IPS-18c (cell line): ENCODE results near the gene DNMT3B.
"Not testable (repeated sequence)": the region's sequence is repeated elsewhere in the genome, so short reads cannot be mapped to it uniquely, and the experiment has no call there.

ENCODE experiments used
- H3K4me3 ChIP-seq: 2 replicates; pipeline ENCODE4 v1.7.0; 2013; ENCODE audit warnings: low read depth, mild to moderate bottlenecking, low read length, moderate library complexity; ENCODE audit not compliant: insufficient read depth
- H3K9me3 ChIP-seq: one replicate; pipeline ENCODE4 v1.6.1; 2013; ENCODE audit warnings: mild to moderate bottlenecking, low read length, moderate library complexity; ENCODE audit not compliant: control insufficient read depth, insufficient read depth

The DNMT3B gene

DNA sequence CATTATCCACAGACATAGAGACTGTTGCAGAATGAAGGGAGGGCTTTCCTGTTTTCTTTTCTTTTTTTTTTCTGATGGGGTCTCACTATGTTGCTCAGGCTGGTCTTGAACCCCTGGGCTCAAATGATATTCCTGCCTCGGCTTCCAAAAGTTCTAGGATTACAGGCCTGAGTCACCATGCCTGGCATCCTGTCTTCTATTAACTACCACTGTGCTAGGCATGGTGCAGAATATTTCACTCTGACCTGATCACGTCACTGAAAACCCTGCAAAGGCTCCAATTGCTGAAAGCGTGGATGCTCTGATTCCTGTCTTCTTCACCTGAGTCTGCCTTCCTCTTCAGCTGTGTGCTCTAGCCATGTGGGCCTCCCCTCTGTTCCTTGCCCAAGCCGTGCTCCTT is 8.5 kb upstream of the DNMT3B start:
- no peak overlapping the region for H3K4me3 ChIP-seq
- H3K9me3 ChIP-seq: no peaks in the 10 kb centered on the region

DNA sequence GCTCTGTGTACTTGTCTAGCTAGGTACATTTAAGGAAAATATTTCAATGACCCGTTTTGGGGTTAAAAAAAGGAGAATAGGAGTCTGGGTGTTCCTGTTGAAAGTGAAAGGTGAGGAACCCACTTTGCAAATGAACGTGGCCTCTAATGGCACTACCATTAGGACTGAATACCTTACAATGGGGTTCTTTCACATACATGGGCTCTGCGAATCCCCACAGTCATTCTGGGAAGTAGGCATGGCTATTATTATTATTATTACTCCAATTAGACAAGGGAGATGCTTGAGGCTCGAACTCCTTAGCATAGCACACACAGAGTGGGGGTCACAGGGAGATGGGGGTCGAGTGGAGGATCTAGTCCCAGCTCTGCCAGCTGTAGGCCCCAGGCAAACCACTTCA is 6.0 kb upstream of the DNMT3B start:
- Histone ChIP-seq H3K4me3 (no peak overlapping the region), H3K9me3 (no peaks in the 10 kb centered on the region)

DNA sequence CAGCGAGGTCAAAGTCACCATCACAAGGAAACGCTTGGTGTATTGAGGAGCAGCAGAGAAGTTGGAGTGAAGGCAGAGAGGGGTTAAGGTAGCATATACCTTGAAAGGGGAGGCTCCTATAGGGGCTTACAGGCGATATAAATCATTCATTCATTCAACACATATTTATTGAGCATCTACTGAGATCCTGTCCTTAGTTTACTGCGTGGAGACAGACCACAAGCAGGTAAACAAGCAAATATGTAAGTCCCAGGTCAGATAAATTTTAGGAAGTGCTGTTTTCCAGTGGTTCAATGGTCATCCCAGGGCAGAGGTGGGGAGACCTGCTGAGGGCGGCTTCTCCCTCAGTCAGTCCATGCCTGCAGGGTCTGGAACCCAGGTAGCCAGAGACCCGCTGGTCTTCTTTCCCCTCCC is 761 bp upstream of the DNMT3B start:
- Histone ChIP-seq H3K9me3 (peaks cover 2% of the 10 kb centered on the region), H3K4me3 (peak overlapping the region; percentile 74)

DNA sequence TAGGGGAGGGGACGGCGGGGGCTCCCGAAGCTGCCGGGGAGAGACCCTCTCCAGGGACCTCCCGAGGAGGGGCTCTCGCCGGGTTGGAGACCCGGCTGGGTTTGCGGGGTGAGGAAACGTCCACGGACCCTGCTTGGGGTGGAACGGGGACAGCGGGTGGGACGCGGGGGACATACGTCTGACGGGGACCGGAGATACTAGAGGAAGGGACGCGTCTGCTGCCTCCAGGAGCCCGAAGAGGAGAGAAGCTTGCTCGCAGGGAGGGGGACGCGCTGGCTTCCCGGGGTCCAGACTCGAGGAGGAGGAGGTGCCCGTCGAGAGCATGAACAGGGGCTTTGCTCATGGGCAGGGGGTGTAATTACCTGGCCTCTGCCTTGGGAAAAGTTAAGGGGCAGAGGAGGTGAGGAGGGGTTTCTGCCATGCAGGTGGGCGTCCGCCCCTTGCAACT is 593 bp downstream of the DNMT3B start:
- Histone ChIP-seq H3K9me3 (peaks cover 2% of the 10 kb centered on the region), H3K4me3 (peak overlapping the region; percentile 89)

DNA sequence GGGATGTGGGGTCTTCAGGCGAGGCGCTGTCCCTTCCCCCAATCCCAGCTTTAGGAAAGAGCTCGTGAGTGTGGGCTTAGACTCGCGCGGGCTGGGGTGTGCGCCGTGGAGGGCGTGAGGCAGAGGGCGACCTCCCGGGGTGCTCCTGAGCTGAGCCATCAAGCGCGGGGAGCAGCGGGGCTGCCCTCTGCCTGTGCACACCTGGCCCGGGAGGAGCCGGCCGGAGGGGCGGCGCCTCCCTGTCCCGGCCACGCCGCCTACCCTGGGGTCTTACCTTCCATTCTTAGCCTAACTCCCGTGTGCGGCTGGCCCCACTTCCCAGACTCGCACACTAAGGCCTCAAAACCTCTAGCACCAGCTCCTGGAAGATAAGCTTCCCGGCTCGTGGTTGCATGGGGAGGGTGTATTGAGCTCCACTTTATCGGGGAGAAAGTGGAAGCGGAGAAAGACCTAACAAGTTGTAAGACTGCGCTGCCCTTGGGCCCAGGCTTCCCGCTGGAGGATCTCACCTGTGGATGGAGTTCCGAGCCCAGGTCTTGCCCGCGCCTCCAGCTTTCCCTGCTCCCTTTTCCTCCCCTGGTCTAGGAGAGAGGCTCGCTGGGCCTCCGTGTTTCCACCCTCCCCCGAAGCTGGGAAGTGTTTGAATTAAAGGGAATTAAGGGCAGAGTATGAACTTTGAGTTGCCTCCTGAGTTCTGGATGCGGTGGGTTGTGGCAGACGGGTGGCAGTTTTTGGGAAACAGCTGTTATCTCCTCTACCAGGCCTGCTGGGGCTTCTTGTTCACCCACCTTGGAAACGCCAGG is 1.2 kb downstream of the DNMT3B start:
- peak overlapping the region; percentile 89 for H3K4me3 ChIP-seq
- H3K9me3 ChIP-seq: peaks cover 2% of the 10 kb centered on the region

DNA sequence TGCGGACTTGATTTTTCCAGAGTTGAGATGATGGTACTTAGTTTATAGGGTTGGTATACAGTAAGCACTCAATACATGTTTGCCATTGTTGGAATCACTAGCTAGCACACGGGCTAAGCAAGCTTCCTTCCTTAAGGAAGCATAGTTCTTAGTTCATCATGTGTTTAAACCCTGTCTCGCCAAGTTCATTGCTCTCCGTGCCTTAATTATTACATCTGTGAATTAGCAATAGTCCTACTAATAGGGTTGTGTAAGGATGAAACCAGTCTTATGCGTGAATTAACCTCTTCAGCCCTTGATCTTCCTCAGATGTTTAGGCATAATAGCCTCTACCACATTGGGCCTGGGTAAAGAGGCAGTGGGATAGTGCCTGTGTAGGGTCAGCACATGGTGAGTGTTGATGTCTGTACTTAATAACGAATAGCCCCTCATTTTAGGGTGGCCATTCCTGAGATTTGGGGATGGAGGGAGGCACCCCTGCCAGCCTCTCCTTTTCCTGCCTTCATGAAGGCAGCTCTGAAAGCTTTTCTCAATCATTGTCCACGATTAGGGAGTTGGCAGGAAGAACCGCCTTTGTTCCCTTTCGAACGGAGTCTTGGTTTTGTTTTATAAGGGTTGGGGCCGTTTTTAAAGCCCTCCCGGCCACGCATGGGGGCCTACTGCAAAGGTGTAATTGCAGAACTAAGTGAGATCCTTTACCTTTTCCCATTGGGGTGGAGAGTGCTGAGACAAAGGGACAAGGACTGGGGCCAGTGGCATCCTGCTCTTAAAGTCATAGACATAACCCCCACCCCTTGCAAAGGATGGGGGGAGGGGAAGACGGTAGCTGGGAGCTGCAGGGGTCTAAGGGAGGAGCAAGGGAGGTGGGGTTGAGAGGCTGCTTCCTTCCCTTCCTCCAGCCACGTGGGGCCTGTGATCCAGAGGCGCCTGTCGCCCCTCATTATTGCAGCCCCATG is 2.1 kb downstream of the DNMT3B start:
- H3K4me3 ChIP-seq: peak overlapping the region; percentile 89
- peaks cover 2% of the 10 kb centered on the region for H3K9me3 ChIP-seq

DNA sequence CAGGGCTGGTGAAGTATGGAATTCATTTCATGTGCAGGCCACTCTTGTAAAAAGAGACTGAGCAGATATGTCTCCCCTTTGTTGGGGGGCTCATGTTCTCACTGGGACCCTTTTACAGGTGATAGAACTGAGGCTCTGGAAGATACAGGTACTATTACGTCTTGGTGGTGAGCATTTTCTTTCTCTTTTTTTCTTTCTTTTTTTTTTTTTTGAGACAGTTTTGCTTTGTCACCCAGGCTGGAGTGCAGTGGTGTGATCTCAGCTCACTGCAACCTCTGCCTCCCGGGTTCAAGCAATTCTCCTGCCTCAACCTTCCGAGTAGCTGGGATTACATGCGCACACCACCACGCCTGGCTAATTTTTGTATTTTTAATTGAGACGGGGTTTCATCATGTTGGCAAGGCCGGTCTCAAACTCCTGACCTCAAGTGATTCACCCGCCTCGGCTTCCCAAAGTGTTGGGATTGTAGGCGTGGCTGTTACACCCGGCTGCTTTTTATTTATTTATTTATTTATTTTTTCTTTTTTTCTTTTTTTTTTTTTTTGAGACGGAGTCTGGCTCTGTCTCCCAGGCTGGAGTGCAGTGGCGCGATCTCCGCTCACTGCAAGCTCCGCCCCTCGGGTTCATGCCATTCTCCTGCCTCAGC is 3.2 kb downstream of the DNMT3B start:
- peak overlapping the region; percentile 89 for H3K4me3 ChIP-seq

DNA sequence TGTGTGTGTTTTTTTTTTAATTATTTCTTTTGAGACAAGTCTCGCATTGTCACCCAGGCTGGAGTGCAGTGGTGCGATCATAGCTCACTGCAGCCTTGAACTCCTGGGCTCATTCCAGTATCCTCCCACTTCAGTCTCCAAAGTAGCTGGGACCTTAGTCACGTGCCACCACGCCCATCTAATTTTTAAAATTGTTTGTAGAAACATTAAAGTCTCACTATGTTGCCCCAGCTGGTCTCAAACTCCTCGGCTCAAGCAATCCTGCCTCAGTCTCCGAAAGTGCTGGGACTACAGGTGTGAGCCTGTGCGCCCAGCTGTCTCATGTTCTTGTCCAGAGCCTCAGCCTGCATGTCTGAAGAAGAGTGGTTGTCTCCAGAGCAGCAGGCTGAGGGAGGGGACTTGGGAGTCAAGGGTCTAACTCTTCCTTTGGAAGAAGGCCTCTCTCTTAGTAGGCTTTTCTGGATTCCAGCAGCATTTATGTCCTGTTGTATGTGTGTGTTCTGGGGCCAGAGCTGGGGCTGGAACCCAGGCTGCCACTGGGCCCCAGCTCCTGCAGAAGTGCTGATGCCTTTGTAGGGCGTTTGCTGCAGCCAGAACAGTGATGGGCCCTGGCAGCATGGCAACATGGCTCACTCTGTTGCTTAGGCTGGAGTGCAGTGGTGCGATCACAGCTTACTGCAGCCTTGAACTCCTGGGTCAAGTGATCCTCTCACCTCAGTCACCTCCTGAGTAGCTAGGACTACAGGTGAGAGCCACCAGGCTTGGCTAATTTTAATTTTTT is 5.4 kb downstream of the DNMT3B start:
- Histone ChIP-seq H3K4me3 (no peak overlapping the region), H3K9me3 (peaks cover 2% of the 10 kb centered on the region)

More for the DNA sequence above, 3.2 kb downstream of the DNMT3B start:
- H3K9me3 ChIP-seq: not testable (repeated sequence)

DNA sequence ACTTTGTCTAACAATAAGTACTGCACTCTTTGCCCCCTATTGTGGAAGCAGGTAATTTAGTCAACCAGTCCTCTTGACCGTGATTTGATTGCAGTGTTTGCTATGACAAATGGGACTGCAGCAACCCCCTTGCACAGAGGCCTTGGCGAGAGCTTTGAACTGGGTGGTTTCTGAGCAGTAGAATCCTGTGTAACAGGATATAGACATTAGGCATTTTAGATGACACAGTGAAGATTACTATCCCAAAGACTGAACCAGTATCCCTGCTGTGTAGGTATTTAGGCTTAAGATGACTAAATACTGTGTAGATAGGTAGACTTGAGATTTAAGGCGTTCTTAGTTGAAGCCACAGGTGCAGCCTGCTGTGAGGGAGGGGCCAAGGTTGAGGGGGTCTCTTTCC is 9.9 kb downstream of the DNMT3B start:
- Histone ChIP-seq H3K4me3 (peak overlapping the region; percentile 10; the same call in 1 of the 2 replicates), H3K9me3 (no peaks in the 10 kb centered on the region)

DNA sequence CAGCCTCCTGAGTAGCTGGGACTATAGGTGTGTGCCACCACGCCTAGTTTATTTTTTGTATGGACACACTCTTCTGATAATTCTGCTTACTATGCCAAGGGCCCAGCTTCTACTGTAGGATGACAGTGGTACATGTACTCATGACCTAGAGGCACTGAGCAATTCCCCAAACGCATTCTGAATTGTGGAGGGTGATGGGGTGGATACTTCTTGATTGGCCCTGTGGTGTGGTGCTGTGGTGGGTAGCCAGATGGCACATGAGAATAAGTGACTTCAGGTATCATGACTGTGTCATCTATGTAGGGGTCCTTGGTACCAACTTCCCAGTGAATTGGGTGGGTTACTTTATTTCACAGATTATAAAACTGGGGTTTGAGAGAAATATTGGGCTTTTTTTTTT is 11.0 kb downstream of the DNMT3B start:
- Histone ChIP-seq H3K4me3 (no peak overlapping the region), H3K9me3 (no peaks in the 10 kb centered on the region)

DNA sequence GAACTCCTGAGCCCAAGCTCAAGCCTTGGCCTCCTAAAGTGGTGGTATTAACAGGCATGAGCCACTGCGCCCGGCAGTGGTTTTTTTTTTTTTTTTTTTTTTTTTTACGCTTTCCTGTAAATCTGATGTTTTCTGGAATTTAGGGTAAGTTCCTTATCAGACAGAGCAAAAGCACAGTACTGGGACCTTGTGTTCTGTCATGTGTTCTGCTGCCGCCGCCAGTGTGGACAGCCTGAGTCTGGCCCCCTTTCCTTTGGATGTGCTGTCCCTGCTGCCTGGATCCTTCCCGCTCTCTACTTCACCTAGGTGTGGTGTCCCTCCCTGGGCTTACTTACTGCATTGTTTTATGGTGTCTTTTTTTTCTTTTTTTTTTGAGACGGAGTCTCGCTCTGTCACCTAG is 11.7 kb downstream of the DNMT3B start:
- Histone ChIP-seq H3K9me3 (no peaks in the 10 kb centered on the region), H3K4me3 (no peak overlapping the region)

DNA sequence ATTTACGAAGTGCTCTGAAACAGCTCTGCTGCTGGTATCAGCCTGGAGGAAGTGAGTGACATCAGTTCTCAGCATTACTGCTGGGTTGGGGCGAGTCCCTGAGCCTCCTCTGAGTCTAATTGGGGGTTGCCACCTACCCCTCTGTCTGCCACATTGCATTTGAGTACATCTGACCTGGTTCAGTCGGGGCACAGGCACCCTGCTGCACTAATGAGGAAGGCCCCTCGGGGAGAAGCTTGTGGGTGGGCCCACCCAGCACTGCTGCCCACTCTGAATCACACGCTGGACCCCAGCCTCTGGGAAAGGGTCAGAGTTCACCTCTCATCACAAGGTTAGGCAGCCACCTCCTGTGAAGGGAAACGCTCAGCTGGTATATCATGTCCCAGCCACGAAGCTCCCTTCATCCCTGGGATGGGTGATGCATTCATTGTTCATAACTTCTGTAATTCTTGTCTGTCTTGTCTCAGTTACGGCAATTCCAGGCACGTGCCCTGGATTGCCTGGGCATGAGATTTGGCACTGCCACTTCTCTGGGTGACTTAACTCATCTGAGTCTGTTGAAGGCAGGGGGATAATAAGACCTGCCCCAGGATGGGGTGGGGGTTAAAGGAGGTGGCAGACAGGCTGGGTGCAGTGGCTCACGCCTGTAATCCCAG is 13.3 kb downstream of the DNMT3B start:
- Histone ChIP-seq H3K9me3 (no peaks in the 10 kb centered on the region), H3K4me3 (no peak overlapping the region)

DNA sequence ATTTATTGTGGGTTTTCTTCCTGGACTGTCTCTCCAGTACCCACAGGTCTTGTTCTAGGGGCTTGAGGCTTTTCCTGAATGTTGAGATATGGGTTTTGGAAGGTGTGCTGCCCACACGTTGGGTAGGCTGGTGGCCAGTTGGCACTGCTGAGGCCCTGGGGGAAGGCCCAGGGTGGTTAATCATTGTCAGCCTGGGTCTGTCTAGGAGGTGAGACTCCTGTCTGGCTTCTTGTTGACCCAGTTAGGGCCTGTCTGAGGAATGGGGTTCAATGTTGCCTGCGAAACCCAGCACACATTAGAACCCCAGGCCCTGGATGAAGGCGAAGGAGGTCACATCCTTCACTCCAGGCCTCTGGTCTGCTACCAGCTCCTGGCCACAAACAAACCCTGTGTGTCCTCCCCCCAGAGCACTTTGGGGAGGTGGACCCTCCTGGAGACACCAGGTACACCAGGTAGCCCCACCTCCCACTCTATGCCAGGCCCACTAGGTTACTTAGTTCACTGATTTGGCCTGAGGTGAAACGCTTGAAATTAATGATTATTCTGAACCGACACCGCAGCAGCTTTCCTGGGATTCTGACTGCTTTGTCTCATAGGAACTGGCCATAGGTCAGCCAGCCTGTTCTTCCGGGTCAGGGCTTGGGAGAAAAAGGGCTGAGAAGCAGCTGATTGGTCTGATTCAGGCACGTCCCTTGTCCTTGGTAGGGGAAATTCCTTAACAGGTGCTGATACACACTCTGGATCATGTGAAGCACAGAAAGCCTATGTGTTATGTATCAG is 15.2 kb downstream of the DNMT3B start:
- H3K9me3 ChIP-seq: no peaks in the 10 kb centered on the region

DNA sequence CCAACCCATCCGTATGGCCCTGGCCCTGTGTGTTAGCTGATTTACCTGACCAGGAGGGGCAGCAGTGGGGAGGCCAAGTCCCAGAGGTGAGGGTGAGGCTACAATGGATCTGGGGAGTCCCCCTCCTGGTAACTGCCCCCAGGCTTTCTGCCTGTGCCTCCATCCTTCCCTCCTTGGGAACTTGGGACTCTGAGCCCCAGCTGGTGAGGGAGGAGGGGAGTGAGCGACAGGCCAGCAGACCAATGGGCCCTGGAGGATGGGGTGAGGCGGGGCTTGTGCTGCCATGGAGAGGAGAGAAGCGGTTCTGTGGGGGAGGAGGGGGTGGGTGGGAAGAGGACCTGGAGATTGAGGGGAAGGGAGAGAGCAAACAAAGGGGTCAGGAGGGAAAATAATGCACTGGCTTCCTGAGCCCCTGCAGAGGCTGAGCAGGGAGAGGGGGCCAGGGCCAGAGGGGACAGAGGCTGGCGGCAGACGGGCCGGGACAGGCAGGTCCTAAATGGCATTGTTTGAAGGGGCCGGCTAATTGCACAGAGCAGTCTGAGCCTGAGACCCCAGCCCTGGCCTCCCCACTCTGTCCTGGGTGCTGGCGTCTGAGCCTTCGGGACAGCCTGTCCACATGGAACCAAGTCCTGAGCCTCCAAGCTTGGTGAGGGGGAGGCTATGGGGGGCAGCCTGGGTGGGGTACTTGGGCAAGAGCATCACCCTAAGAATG is 17.5 kb downstream of the DNMT3B start:
- H3K4me3 ChIP-seq: no peak overlapping the region
- H3K9me3 ChIP-seq: no peaks in the 10 kb centered on the region

More for the DNA sequence above, 15.2 kb downstream of the DNMT3B start:
- no peak overlapping the region for H3K4me3 ChIP-seq

DNA sequence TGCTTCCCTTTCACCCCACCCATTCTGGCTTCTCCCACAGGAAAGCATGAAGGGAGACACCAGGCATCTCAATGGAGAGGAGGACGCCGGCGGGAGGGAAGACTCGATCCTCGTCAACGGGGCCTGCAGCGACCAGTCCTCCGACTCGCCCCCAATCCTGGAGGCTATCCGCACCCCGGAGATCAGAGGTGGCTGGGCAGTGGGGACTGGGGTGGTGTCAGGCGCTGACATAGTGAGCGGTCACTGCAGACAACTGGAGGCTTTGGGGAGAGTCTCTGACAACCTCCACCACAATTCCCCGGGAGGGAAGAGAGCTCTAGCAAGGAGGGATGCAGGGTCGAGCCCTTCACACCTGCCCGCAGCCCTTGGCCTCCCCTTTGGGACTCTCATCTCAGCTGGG is 18.1 kb downstream of the DNMT3B start:
- Histone ChIP-seq H3K4me3 (no peak overlapping the region), H3K9me3 (no peaks in the 10 kb centered on the region)
